ENCODE measurements around the gene ABO. TPM values are rescaled to one million over a fixed set of nuclear protein-coding genes. Genes with fewer than 3 reads are reported as not detected.

ABO gene
- total and polyA plus RNA-seq, 2 of the 8 experiments (the other 6 are each of a cell fraction or from before 2014, with no cell fraction given), result 0.03 TPM; not detected in 1

GRCh38 chr9:133304477-133305377 lies 29.7 kb upstream of the ABO start:
- H3K27ac ChIP-seq (ENCODE audit: low read depth, low read length), result no peak overlapping the region
- no peaks in the 10 kb centered on the region for H3K23me2 ChIP-seq (ENCODE audit: low read depth, low read length)
- no peak overlapping the region for H3K18ac ChIP-seq (ENCODE audit: extremely low read depth, low read length)
- H3K36me3 ChIP-seq (ENCODE audit: control insufficient read depth in 2 of 4, insufficient read depth in 4 of 4, low read length in 3 of 4), result no peaks in the 10 kb centered on the region
- H2BK15ac ChIP-seq (ENCODE audit: low read length), result no peak overlapping the region
- no peak for DNase-seq (ENCODE audit: low read depth in 1 of 2, low spot score in 2 of 2)
- no peak overlapping the region for H4K5ac ChIP-seq (ENCODE audit: insufficient read length, low read depth, low read length)
- no peak overlapping the region for H3K4me3 ChIP-seq (ENCODE audit: extremely low read depth in 1 of 4, insufficient read depth in 2 of 4, low read depth in 3 of 4, low read length in 4 of 4)
- no peaks in the 10 kb centered on the region for H4K20me1 ChIP-seq (replicated peaks in 1 of 2; ENCODE audit: control insufficient read depth in 1 of 2, insufficient read depth in 2 of 2, low read length in 2 of 2)
- H3K9ac ChIP-seq (replicated peaks in 1 of 4; ENCODE audit: extremely low read depth in 1 of 4, low read depth in 3 of 4, low read length in 3 of 4), result no peak overlapping the region
- no peak overlapping the region for H2BK20ac ChIP-seq (ENCODE audit: low read length)
- no peak overlapping the region for H2BK120ac ChIP-seq (replicated peaks; ENCODE audit: low read depth, low read length)
- H2AFZ ChIP-seq (ENCODE audit: low read length), result no peak overlapping the region
- no peaks in the 10 kb centered on the region for H3K4me1 ChIP-seq (replicated peaks in 1 of 4; ENCODE audit: control insufficient read depth in 3 of 4, insufficient read depth in 4 of 4, low read length in 3 of 4)
- ChIA-PET CTCF (ENCODE audit: partially characterized antibody) (interaction anchor here (1.4 to 4.0 kb wide), 4 partner anchors 15 to 118 kb away, joined by 4 to 22 read pairs (median 14); no protein-coding TSS in a partner anchor), POLR2A (ENCODE audit: partially characterized antibody) (interaction anchor here (0.6 to 1.4 kb wide), 2 partner anchors 43 to 91 kb away, joined by 3 to 4 read pairs; partner anchors contain the start of genes MED22 and RPL7A)
- no peaks in the 10 kb centered on the region for H3K79me2 ChIP-seq (ENCODE audit: control insufficient read depth in 1 of 2, insufficient read depth in 2 of 2, low read length in 2 of 2)
- H3K4me2 ChIP-seq (ENCODE audit: insufficient read depth in 1 of 2, low read depth in 2 of 2, low read length in 2 of 2), result no peak overlapping the region
- no peak for FAIRE-seq
- H3K4ac ChIP-seq (replicated peaks; ENCODE audit: insufficient read length, low read depth, low read length), result no peak overlapping the region
- no peak overlapping the region for H2BK5ac ChIP-seq (ENCODE audit: low read depth, low read length)
- no peak overlapping the region for H2BK12ac ChIP-seq (ENCODE audit: low read depth, low read length)
- WGBS, 2 experiments (ENCODE audit: extremely low coverage in 1 of 2, insufficient coverage in 1 of 2, insufficient read length in 1 of 2, insufficient replicate concordance in 2 of 2, low coverage in 1 of 2, low lambda C conversion rate in 2 of 2, missing lambda C conversion rate in 1 of 2), result 88% methylated on average over 25 of the region's 38 CpGs; no CpG with 5 or more reads in 1 of the 2 experiments
- no peak overlapping the region for H3K56ac ChIP-seq (replicated peaks; ENCODE audit: insufficient read length, low read depth, low read length)
- 0 out of 4 replicates have a peak, but pooled peaks cover 0 to 5% of the 10 kb centered on the region in 2 experiments for H3K9me3 ChIP-seq (ENCODE audit: insufficient read depth in 2 of 2, low read depth in 1 of 2, low read length in 1 of 2)
- no peak overlapping the region for H2AK5ac ChIP-seq (ENCODE audit: low read depth, low read length)
- H3K14ac ChIP-seq (ENCODE audit: insufficient read length), result no peak overlapping the region
- H3K23ac ChIP-seq (ENCODE audit: insufficient read length), result no peak overlapping the region
- no peaks in the 10 kb centered on the region; a peak in 1 of 7 replicates for H3K27me3 ChIP-seq (replicated peaks in 1 of 4; ENCODE audit: control insufficient read depth in 3 of 4, extremely low read depth in 1 of 4, insufficient read depth in 3 of 4, low read length in 3 of 4)
- no peak overlapping the region for H4K91ac ChIP-seq (replicated peaks; ENCODE audit: insufficient read length, low read length)
- no peak overlapping the region for H4K8ac ChIP-seq (ENCODE audit: extremely low read depth, insufficient read depth, low read length)
- no peaks in the 10 kb centered on the region for H3K79me1 ChIP-seq (ENCODE audit: low read depth, low read length)
- TF ChIP-seq CTBP2 (IDR thresholded peaks at IDR 0.05; ENCODE audit: borderline replicate concordance, insufficient read depth, insufficient read length, low read length) (no peak), TEAD4 (IDR thresholded peaks at IDR 0.05; ENCODE audit: low read depth, low read length) (no peak), BCL11A (IDR thresholded peaks at IDR 0.05; ENCODE audit: low read depth in 2 of 2, low read length in 2 of 2) (no peak), JUN (IDR thresholded peaks at IDR 0.05; ENCODE audit: low read depth, low read length) (no peak), ATF3 (IDR thresholded peaks at IDR 0.05; ENCODE audit: insufficient read depth, low read depth, low read length) (no peak), CBX5 (IDR thresholded peaks at IDR 0.05; ENCODE audit: low read depth, low read length) (no peak), E2F6 (IDR thresholded peaks at IDR 0.05) (no peak), ZNF274 (IDR thresholded peaks at IDR 0.05; ENCODE audit: borderline replicate concordance, extremely low read depth, low read length) (no peak), SP1 (IDR thresholded peaks at IDR 0.05; ENCODE audit: low read depth, low read length) (no peak), RAD21 (IDR thresholded peaks at IDR 0.05 in 1 of 2, conservative IDR thresholded peaks at IDR 0.05 in 1 of 2; ENCODE audit: low read depth in 2 of 2, low read length in 2 of 2) (no peak)
